Measurements from ENCODE around the gene GOLIM4. TPM values are rescaled to one million over a fixed set of nuclear protein-coding genes. Genes with fewer than 3 reads are reported as not detected.

Gene GOLIM4
- total RNA-seq, 1 experiment from 2014 or later, result 12.2 TPM

DNA sequence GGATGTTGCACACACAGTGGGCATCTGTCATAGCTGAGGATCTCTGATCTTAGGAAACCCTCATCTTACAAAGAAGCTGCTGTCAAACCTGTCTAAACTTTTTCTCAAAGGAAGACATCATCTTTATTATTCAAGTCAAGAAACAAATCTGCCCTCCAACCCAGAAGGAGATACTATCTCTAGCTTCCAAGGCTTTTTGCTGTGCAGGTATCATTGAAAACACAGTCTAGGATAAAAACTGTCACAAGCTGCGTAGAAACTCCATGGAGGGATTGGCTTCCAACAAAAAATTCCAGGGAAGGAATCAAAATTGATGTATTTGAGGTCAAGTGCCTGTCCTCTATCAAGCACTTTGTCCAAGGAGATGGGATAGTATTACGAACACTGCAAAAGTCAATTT is 89.1 kb downstream of the GOLIM4 start:
- TF ChIP-seq, protein P1, sequence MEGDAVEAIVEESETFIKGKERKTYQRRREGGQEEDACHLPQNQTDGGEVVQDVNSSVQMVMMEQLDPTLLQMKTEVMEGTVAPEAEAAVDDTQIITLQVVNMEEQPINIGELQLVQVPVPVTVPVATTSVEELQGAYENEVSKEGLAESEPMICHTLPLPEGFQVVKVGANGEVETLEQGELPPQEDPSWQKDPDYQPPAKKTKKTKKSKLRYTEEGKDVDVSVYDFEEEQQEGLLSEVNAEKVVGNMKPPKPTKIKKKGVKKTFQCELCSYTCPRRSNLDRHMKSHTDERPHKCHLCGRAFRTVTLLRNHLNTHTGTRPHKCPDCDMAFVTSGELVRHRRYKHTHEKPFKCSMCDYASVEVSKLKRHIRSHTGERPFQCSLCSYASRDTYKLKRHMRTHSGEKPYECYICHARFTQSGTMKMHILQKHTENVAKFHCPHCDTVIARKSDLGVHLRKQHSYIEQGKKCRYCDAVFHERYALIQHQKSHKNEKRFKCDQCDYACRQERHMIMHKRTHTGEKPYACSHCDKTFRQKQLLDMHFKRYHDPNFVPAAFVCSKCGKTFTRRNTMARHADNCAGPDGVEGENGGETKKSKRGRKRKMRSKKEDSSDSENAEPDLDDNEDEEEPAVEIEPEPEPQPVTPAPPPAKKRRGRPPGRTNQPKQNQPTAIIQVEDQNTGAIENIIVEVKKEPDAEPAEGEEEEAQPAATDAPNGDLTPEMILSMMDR (conservative IDR thresholded peaks at IDR 0.05; ENCODE audit: low read depth, low read length), result no peak
- no peak for TF ChIP-seq EZH2 (IDR thresholded peaks at IDR 0.05; ENCODE audit: borderline replicate concordance, low read depth, low read length, poor library complexity, severe bottlenecking)
- H3K27ac ChIP-seq (ENCODE audit: low read depth, low read length, poor library complexity, severe bottlenecking), result no peak overlapping the region
- CTCF ChIA-PET, result no interaction called here
- no peak for DNase-seq (ENCODE audit: low spot score)
- no peaks in the 10 kb centered on the region for H3K27me3 ChIP-seq (replicated peaks; ENCODE audit: insufficient read depth, low read depth, low read length, poor library complexity)
- no peaks in the 10 kb centered on the region for H3K9me3 ChIP-seq (ENCODE audit: low read depth, low read length, poor library complexity, severe bottlenecking)
- intact Hi-C loops (cut with micrococcal nuclease; ENCODE audit: unreplicated experiment), result no loop called here
- H3K4me1 ChIP-seq (ENCODE audit: insufficient read depth, low read length, poor library complexity, severe bottlenecking), result no peaks in the 10 kb centered on the region
- POLR2A ChIA-PET (ENCODE audit: low non-redundant PET), result no interaction called here
- H3K4me3 ChIP-seq (ENCODE audit: low read depth, low read length, poor library complexity, severe bottlenecking), result no peak overlapping the region
- no peaks in the 10 kb centered on the region for H3K36me3 ChIP-seq (ENCODE audit: insufficient read depth, low read length, poor library complexity, severe bottlenecking)
- BruUV-seq (replicated peaks), result no TSS peak

DNA sequence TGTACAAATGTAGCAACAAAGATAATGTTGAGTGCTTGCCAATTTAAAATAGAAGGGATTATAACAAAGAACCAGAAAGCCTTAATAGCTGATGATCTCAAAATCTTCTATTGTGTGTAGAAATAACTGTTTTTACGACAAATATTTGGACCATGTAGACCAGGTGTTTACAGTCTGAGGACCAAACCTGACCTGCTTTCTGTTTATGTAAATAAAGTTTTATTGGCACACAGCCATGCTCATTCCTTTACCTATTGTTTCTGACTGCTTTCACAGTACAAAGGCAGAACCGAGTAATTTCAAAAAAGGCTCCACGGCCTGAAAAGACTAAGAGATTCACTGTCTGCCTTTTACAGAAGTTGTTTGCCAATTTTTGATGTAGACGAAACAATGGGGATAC is 91.8 kb downstream of the GOLIM4 start:
- CTCF ChIA-PET, result no interaction called here
- Histone ChIP-seq H3K27ac (ENCODE audit: low read depth, low read length, poor library complexity, severe bottlenecking) (no peak overlapping the region), H3K27me3 (replicated peaks; ENCODE audit: insufficient read depth, low read depth, low read length, poor library complexity) (no peaks in the 10 kb centered on the region), H3K4me1 (ENCODE audit: insufficient read depth, low read length, poor library complexity, severe bottlenecking) (no peaks in the 10 kb centered on the region), H3K4me3 (ENCODE audit: low read depth, low read length, poor library complexity, severe bottlenecking) (no peak overlapping the region), H3K9me3 (ENCODE audit: low read depth, low read length, poor library complexity, severe bottlenecking) (no peaks in the 10 kb centered on the region), H3K36me3 (ENCODE audit: insufficient read depth, low read length, poor library complexity, severe bottlenecking) (no peaks in the 10 kb centered on the region)
- TF ChIP-seq, protein P1 (conservative IDR thresholded peaks at IDR 0.05; ENCODE audit: low read depth, low read length), result no peak
- TF ChIP-seq EZH2 (IDR thresholded peaks at IDR 0.05; ENCODE audit: borderline replicate concordance, low read depth, low read length, poor library complexity, severe bottlenecking), result no peak
- no peak for DNase-seq (ENCODE audit: low spot score)
- no TSS peak for BruUV-seq (replicated peaks)
- intact Hi-C loops (cut with micrococcal nuclease; ENCODE audit: unreplicated experiment), result no loop called here
- POLR2A ChIA-PET (ENCODE audit: low non-redundant PET), result no interaction called here

DNA sequence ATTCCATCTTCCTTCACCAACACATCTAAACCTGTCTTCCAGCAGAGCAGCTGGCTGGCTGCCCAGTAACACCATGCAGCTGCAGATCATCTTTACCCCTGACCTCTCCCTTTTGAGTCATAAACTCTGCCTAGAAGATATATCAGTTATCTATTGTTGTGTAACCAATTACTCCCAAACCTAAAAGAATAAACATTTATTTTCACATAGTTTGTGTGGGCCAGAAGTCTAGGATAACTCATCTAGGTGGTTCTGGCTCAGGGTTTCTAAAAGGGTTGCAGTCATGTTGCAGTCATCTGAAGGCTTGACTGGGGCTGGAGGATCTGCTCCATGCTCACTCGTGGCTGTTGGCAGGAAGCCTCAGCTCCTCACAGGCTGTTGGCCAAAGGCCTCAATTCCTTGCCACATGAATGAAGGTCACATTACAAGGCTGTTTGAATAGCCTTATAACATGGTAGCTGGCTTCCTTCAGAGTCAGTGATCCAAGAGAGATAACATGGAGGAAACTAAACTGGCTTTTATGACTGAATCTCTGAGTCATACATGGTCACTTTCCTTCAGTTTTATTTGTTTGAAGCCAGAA is 92.8 kb downstream of the GOLIM4 start:
- Histone ChIP-seq H3K4me3 (ENCODE audit: low read depth, low read length, poor library complexity, severe bottlenecking) (no peak overlapping the region), H3K4me1 (ENCODE audit: insufficient read depth, low read length, poor library complexity, severe bottlenecking) (no peaks in the 10 kb centered on the region), H3K27me3 (replicated peaks; ENCODE audit: insufficient read depth, low read depth, low read length, poor library complexity) (no peaks in the 10 kb centered on the region), H3K27ac (ENCODE audit: low read depth, low read length, poor library complexity, severe bottlenecking) (no peak overlapping the region), H3K9me3 (ENCODE audit: low read depth, low read length, poor library complexity, severe bottlenecking) (no peaks in the 10 kb centered on the region), H3K36me3 (ENCODE audit: insufficient read depth, low read length, poor library complexity, severe bottlenecking) (no peaks in the 10 kb centered on the region)
- DNase-seq (ENCODE audit: low spot score), result peak; percentile 3
- intact Hi-C loops (cut with micrococcal nuclease; ENCODE audit: unreplicated experiment), result no loop called here
- POLR2A ChIA-PET (ENCODE audit: low non-redundant PET), result no interaction called here
- BruUV-seq (replicated peaks), result no TSS peak
- no peak for TF ChIP-seq EZH2 (IDR thresholded peaks at IDR 0.05; ENCODE audit: borderline replicate concordance, low read depth, low read length, poor library complexity, severe bottlenecking)
- TF ChIP-seq, protein P1 (conservative IDR thresholded peaks at IDR 0.05; ENCODE audit: low read depth, low read length), result no peak
- CTCF ChIA-PET, result no interaction called here

All from A673 (cell line).